CD4-positive, alpha-beta memory T cell (primary cell): ENCODE results near the gene FAM124A. TPM values are rescaled to one million over a fixed set of nuclear protein-coding genes. Genes with fewer than 3 reads are reported as not detected.

Experiments
- CTCF ChIA-PET: fragments of 350-600 bp; sonication (Branson Sonifier 250); formaldehyde crosslinking; loops from one replicate; lab custom pipeline; 2021; ENCODE audit warnings: inconsistent platforms; ENCODE audit not compliant: partially characterized antibody; lab: Charles Lee
- POLR2A ChIA-PET: fragments of 350-600 bp; sonication (Branson Sonifier 250); formaldehyde crosslinking; loops from one replicate; lab custom pipeline; 2021; ENCODE audit not compliant: partially characterized antibody; lab: Charles Lee
- DNase-seq, 5 donors: peaks; one replicate each; pipeline versions ENCODE4 v3.0.0 to v3.0.0-alpha.2; 2020 to 2022; ENCODE audit warnings: mixed read lengths in 1 of 5
- H3K27ac ChIP-seq: one replicate; pipeline ENCODE4 v1.7.0; 2013; ENCODE audit warnings: low read depth, low read length
- H3K27me3 ChIP-seq: 2 replicates; pipeline ENCODE4 v1.7.0; 2013; ENCODE audit warnings: mild to moderate bottlenecking, low read length, moderate library complexity; ENCODE audit not compliant: insufficient read depth
- H3K36me3 ChIP-seq: 2 replicates; pipeline ENCODE4 v1.7.0; 2013; ENCODE audit warnings: mild to moderate bottlenecking, low read length, moderate library complexity; ENCODE audit not compliant: insufficient read depth
- H3K4me1 ChIP-seq: 2 replicates; pipeline ENCODE4 v1.7.0; 2013; ENCODE audit warnings: mild to moderate bottlenecking, low read length, moderate library complexity; ENCODE audit not compliant: insufficient read depth
- H3K4me3 ChIP-seq, 2 donors: one replicate each; pipeline ENCODE4 v1.7.0; 2013; ENCODE audit warnings: low read length in 2 of 2, mild to moderate bottlenecking in 1 of 2
- H3K9me3 ChIP-seq, 2 donors: one replicate each; pipeline ENCODE4 v1.7.0; 2013; ENCODE audit warnings: low read length in 2 of 2, control low read depth in 1 of 2; ENCODE audit not compliant: control insufficient read depth in 1 of 2
- H3K27ac Mint-ChIP-seq, 7 donors: one replicate each; pipeline ENCODE4 v1.8.0; 2020 to 2021; ENCODE audit warnings: mixed read lengths in 7 of 7, mild to moderate bottlenecking in 6 of 7, inconsistent platforms in 3 of 7, moderate library complexity in 3 of 7
- H3K27me3 Mint-ChIP-seq, 2 donors: one replicate each; pipeline ENCODE4 v1.8.0; 2020 to 2021; ENCODE audit warnings: mixed read lengths in 2 of 2
- H3K36me3 Mint-ChIP-seq, 2 donors: one replicate each; pipeline ENCODE4 v1.8.0; 2020 to 2021; ENCODE audit warnings: mixed read lengths in 2 of 2, inconsistent platforms in 1 of 2, mild to moderate bottlenecking in 1 of 2
- H3K4me1 Mint-ChIP-seq, 4 donors: one replicate each; pipeline ENCODE4 v1.8.0; 2020 to 2021; ENCODE audit warnings: mixed read lengths in 4 of 4, mild to moderate bottlenecking in 1 of 4
- H3K4me3 Mint-ChIP-seq, 8 donors: one replicate each; pipeline ENCODE4 v1.8.0; 2020 to 2021; ENCODE audit warnings: mixed read lengths in 8 of 8, mild to moderate bottlenecking in 7 of 8, moderate library complexity in 6 of 8, inconsistent platforms in 3 of 8
- H3K9me3 Mint-ChIP-seq, 8 donors: one replicate each; pipeline ENCODE4 v1.8.0; 2020 to 2021; ENCODE audit warnings: mixed read lengths in 8 of 8, mild to moderate bottlenecking in 5 of 8, inconsistent platforms in 3 of 8, moderate library complexity in 1 of 8
- intact Hi-C: fragments of 100-400 bp; cut with micrococcal nuclease; formaldehyde crosslinking; loops from one replicate; pipeline ENCODE4 v1.15.1; 2023
- polyA plus RNA-seq, 2 donors: library from polyadenylated mRNA; unstranded; fragments of 300-500 nt; fragmentation: Illumina TruSeq; gene quantifications; one replicate each; pipeline ENCODE4 v1.2.3, GENCODE V29; 2021
- total RNA-seq, 2 experiments: library from RNA; stranded (reverse); gene quantifications; one replicate each; pipeline ENCODE4 v1.2.3, GENCODE V29; 2021

Gene FAM124A
- total and polyA plus RNA-seq, 4 experiments from 2014 or later = not detected

GRCh38 chr13:51258612-51259548, 36.7 kb downstream of the FAM124A start:
- Histone ChIP-seq H3K27me3 (no peaks in the 10 kb centered on the region), H3K36me3 (no peaks in the 10 kb centered on the region), H3K4me3 (no peak overlapping the region), H3K27ac (no peak overlapping the region), H3K4me1 (no peaks in the 10 kb centered on the region), H3K9me3 (no peaks in the 10 kb centered on the region)
- no peaks in the 10 kb centered on the region for H3K36me3 Mint-ChIP-seq
- ChIA-PET POLR2A (no interaction called here), CTCF (interaction anchor here (1.0 kb wide), 1 partner anchor 27 kb away, joined by 4 read pairs; no protein-coding TSS in a partner anchor)
- intact Hi-C loops = no loop called here
- H3K4me3 Mint-ChIP-seq = no peak overlapping the region
- no peak for DNase-seq
- H3K27ac Mint-ChIP-seq = no peak overlapping the region
- H3K4me1 Mint-ChIP-seq = no peaks in the 10 kb centered on the region
- H3K27me3 Mint-ChIP-seq = peaks cover 2 to 11% of the 10 kb centered on the region in 2 donors
- H3K9me3 Mint-ChIP-seq = peaks cover 0 to 2% (median 0%) of the 10 kb centered on the region in 8 donors

- Mint-ChIP-seq H3K4me3 (no peak overlapping the region), H3K27ac (no peak overlapping the region)
- intact Hi-C loops = no loop called here
Measured at GRCh38 chr13:51260154-51260553, 38.0 kb downstream of the FAM124A start.

GRCh38 chr13:51261610-51262249, 39.5 kb downstream of the FAM124A start:
- no peak overlapping the region for H3K4me3 ChIP-seq
- CTCF ChIA-PET = no interaction called here
- DNase-seq = no peak
- Mint-ChIP-seq H3K27ac (no peak overlapping the region), H3K36me3 (no peaks in the 10 kb centered on the region), H3K27me3 (peaks cover 2 to 14% of the 10 kb centered on the region in 2 donors), H3K4me1 (no peaks in the 10 kb centered on the region), H3K4me3 (no peak overlapping the region), H3K9me3 (peaks cover 0 to 2% (median 0%) of the 10 kb centered on the region in 8 donors)
- H3K4me1 ChIP-seq = no peaks in the 10 kb centered on the region
- POLR2A ChIA-PET = no interaction called here
- no peaks in the 10 kb centered on the region for H3K27me3 ChIP-seq
- no peak overlapping the region for H3K27ac ChIP-seq
- intact Hi-C loops = no loop called here
- no peaks in the 10 kb centered on the region for H3K36me3 ChIP-seq
- H3K9me3 ChIP-seq = no peaks in the 10 kb centered on the region

More at GRCh38 chr13:51260154-51260553, 38.0 kb downstream of the FAM124A start:
- Histone ChIP-seq H3K4me1 (no peaks in the 10 kb centered on the region), H3K27me3 (no peaks in the 10 kb centered on the region), H3K27ac (no peak overlapping the region), H3K4me3 (no peak overlapping the region), H3K9me3 (no peaks in the 10 kb centered on the region), H3K36me3 (no peaks in the 10 kb centered on the region)
- no peaks in the 10 kb centered on the region for H3K36me3 Mint-ChIP-seq
- no peaks in the 10 kb centered on the region for H3K4me1 Mint-ChIP-seq
- ChIA-PET POLR2A (no interaction called here), CTCF (no interaction called here)
- H3K27me3 Mint-ChIP-seq = peaks cover 2 to 14% of the 10 kb centered on the region in 2 donors
- H3K9me3 Mint-ChIP-seq = peaks cover 0 to 2% (median 0%) of the 10 kb centered on the region in 8 donors
- DNase-seq = no peak

GRCh38 chr13:51262501-51263211, 40.5 kb downstream of the FAM124A start:
- intact Hi-C loops = no loop called here

GRCh38 chr13:51266642-51267041, 44.4 kb downstream of the FAM124A start:
- Histone ChIP-seq H3K4me3 (no peak overlapping the region), H3K27ac (no peak overlapping the region), H3K36me3 (no peaks in the 10 kb centered on the region), H3K27me3 (no peaks in the 10 kb centered on the region), H3K4me1 (no peaks in the 10 kb centered on the region), H3K9me3 (no peaks in the 10 kb centered on the region)
- DNase-seq = no peak
- no peak overlapping the region for H3K4me3 Mint-ChIP-seq
- no peak overlapping the region for H3K27ac Mint-ChIP-seq
- no peaks in the 10 kb centered on the region for H3K36me3 Mint-ChIP-seq
- intact Hi-C loops = no loop called here
- CTCF ChIA-PET = interaction anchor here (7.1 kb wide), 1 partner anchor 20 kb away, joined by 47 read pairs; no protein-coding TSS in a partner anchor
- peaks cover 3 to 4% of the 10 kb centered on the region in 2 donors for H3K27me3 Mint-ChIP-seq
- no peaks in the 10 kb centered on the region for H3K9me3 Mint-ChIP-seq
- H3K4me1 Mint-ChIP-seq = no peaks in the 10 kb centered on the region
- POLR2A ChIA-PET = no interaction called here

More at GRCh38 chr13:51262501-51263211, 40.5 kb downstream of the FAM124A start:
- H3K36me3 ChIP-seq = no peaks in the 10 kb centered on the region
- Mint-ChIP-seq H3K27ac (no peak overlapping the region), H3K36me3 (no peaks in the 10 kb centered on the region), H3K4me3 (no peak overlapping the region), H3K27me3 (peaks cover 2 to 10% of the 10 kb centered on the region in 2 donors), H3K9me3 (peaks cover 0 to 2% (median 0%) of the 10 kb centered on the region in 8 donors), H3K4me1 (no peaks in the 10 kb centered on the region)
- H3K4me3 ChIP-seq = no peak overlapping the region
- POLR2A ChIA-PET = no interaction called here
- H3K27me3 ChIP-seq = no peaks in the 10 kb centered on the region
- H3K4me1 ChIP-seq = no peaks in the 10 kb centered on the region
- no peak overlapping the region for H3K27ac ChIP-seq
- CTCF ChIA-PET = interaction anchor here (7.1 kb wide), 1 partner anchor 24 kb away, joined by 47 read pairs; no protein-coding TSS in a partner anchor
- no peak for DNase-seq
- H3K9me3 ChIP-seq = no peaks in the 10 kb centered on the region

GRCh38 chr13:51267622-51268021, 45.4 kb downstream of the FAM124A start:
- intact Hi-C loops = no loop called here
- Histone ChIP-seq H3K27me3 (no peaks in the 10 kb centered on the region), H3K9me3 (no peaks in the 10 kb centered on the region), H3K27ac (no peak overlapping the region), H3K4me1 (no peaks in the 10 kb centered on the region), H3K36me3 (no peaks in the 10 kb centered on the region), H3K4me3 (no peak overlapping the region)
- Mint-ChIP-seq H3K4me1 (no peaks in the 10 kb centered on the region), H3K36me3 (no peaks in the 10 kb centered on the region), H3K9me3 (no peaks in the 10 kb centered on the region), H3K4me3 (no peak overlapping the region), H3K27ac (no peak overlapping the region), H3K27me3 (peaks cover 4 to 8% of the 10 kb centered on the region in 2 donors)
- POLR2A ChIA-PET = no interaction called here
- CTCF ChIA-PET = interaction anchor here (7.1 kb wide), 1 partner anchor 19 kb away, joined by 47 read pairs; no protein-coding TSS in a partner anchor
- no peak for DNase-seq
